Head of caudate nucleus (tissue), 42 donors: Measurements from ENCODE around the gene GALNT9.

Source experiments
- DNase-seq, 42 donors: peaks; one replicate each; pipeline versions ENCODE4 v3.0.0 to v3.0.0-alpha.2; 2020 to 2021; ENCODE audit warnings: mixed read lengths in 7 of 42
- intact Hi-C: fragments of 100-400 bp; cut with DNase I; formaldehyde crosslinking; loops from one replicate; pipeline ENCODE4 v1.15.0; 2022

GALNT9 gene

GRCh38 chr12:132346471-132347175 lies 17.2 kb upstream of the GALNT9 start:
- intact Hi-C loops = no loop called here
- no peak for DNase-seq

- no peak for DNase-seq
- intact Hi-C loops = no loop called here
Observed at GRCh38 chr12:132345561-132346200, 16.3 kb upstream of the GALNT9 start.

- no peak for DNase-seq
- intact Hi-C loops = no loop called here
Observed at GRCh38 chr12:132345126-132345525, 15.7 kb upstream of the GALNT9 start.

GRCh38 chr12:132344601-132345000 lies 15.2 kb upstream of the GALNT9 start:
- intact Hi-C loops = no loop called here
- no peak for DNase-seq

- DNase-seq = no peak
- intact Hi-C loops = no loop called here
Observed at GRCh38 chr12:132344181-132344580, 14.8 kb upstream of the GALNT9 start.

- intact Hi-C loops = no loop called here
- no peak for DNase-seq
Observed at GRCh38 chr12:132343294-132344004, 14.1 kb upstream of the GALNT9 start.

GRCh38 chr12:132342251-132343227 lies 13.2 kb upstream of the GALNT9 start:
- intact Hi-C loops = no loop called here
- DNase-seq = no peak

- intact Hi-C loops = no loop called here
- no peak for DNase-seq
Observed at GRCh38 chr12:132341318-132342050, 12.1 kb upstream of the GALNT9 start.

GRCh38 chr12:132340266-132341035 lies 11.1 kb upstream of the GALNT9 start:
- intact Hi-C loops = no loop called here
- no peak for DNase-seq

GRCh38 chr12:132339856-132340255 lies 10.5 kb upstream of the GALNT9 start:
- intact Hi-C loops = no loop called here
- DNase-seq = no peak

GRCh38 chr12:132338781-132339180 lies 9.4 kb upstream of the GALNT9 start:
- no peak for DNase-seq
- intact Hi-C loops = no loop called here

GRCh38 chr12:132338311-132338710 lies 8.9 kb upstream of the GALNT9 start:
- intact Hi-C loops = no loop called here

GRCh38 chr12:132337557-132337956 lies 8.2 kb upstream of the GALNT9 start:
- DNase-seq = no peak
- intact Hi-C loops = no loop called here

More at GRCh38 chr12:132338311-132338710, 8.9 kb upstream of the GALNT9 start:
- DNase-seq = no peak

- intact Hi-C loops = no loop called here
- peak in 4 of 42 donors; percentile 9 to 26 (median 20) for DNase-seq
Observed at GRCh38 chr12:132336451-132337413, 7.3 kb upstream of the GALNT9 start.

GRCh38 chr12:132335179-132335756 lies 5.9 kb upstream of the GALNT9 start:
- intact Hi-C loops = no loop called here
- no peak for DNase-seq

- intact Hi-C loops = no loop called here
- no peak for DNase-seq
Observed at GRCh38 chr12:132333766-132334165, 4.4 kb upstream of the GALNT9 start.
